ENCODE data around the gene APRT. TPM values are rescaled to one million over a fixed set of nuclear protein-coding genes. Genes with fewer than 3 reads are reported as not detected.
A peak's percentile ranks its signal among the peaks of the same experiment; 100 is the strongest.

Gene APRT
- total and polyA plus RNA-seq, 2 of the 8 experiments (the other 6 are each of a cell fraction or from before 2014, with no cell fraction given): 221 to 267 TPM

GRCh38 chr16:88767546-88768070, 44.1 kb downstream of the APRT start:
- Histone ChIP-seq H2BK12ac (ENCODE audit: low read depth, low read length) (no peak overlapping the region), H2BK15ac (ENCODE audit: low read length) (peak overlapping the region; percentile 53; the same call in 1 of the 2 replicates), H3K27ac (ENCODE audit: low read depth, low read length) (no peak overlapping the region), H2AK5ac (ENCODE audit: low read depth, low read length) (no peak overlapping the region), H3K4me3 (ENCODE audit: extremely low read depth in 1 of 4, insufficient read depth in 2 of 4, low read depth in 3 of 4, low read length in 4 of 4) (no peak overlapping the region), H2AFZ (ENCODE audit: low read length) (no peak overlapping the region), H3K4ac (replicated peaks; ENCODE audit: insufficient read length, low read depth, low read length) (no peak overlapping the region), H3K56ac (replicated peaks; ENCODE audit: insufficient read length, low read depth, low read length) (no peak overlapping the region), H3K23ac (ENCODE audit: insufficient read length) (no peak overlapping the region), H3K79me1 (ENCODE audit: low read depth, low read length) (peaks cover 6% of the 10 kb centered on the region), H3K79me2 (ENCODE audit: control insufficient read depth in 1 of 2, insufficient read depth in 2 of 2, low read length in 2 of 2) (peaks cover 0 to 6% of the 10 kb centered on the region in 2 experiments; a peak in 1 of 4 replicates), H3K9me3 (ENCODE audit: insufficient read depth in 2 of 2, low read depth in 1 of 2, low read length in 1 of 2) (no peaks in the 10 kb centered on the region), H2BK5ac (ENCODE audit: low read depth, low read length) (peak overlapping the region; percentile 60; the same call in 1 of the 2 replicates), H3K4me2 (ENCODE audit: insufficient read depth in 1 of 2, low read depth in 2 of 2, low read length in 2 of 2) (no peak overlapping the region), H3K9ac (replicated peaks in 1 of 4; ENCODE audit: extremely low read depth in 1 of 4, low read depth in 3 of 4, low read length in 3 of 4) (no peak overlapping the region), H4K20me1 (replicated peaks in 1 of 2; ENCODE audit: control insufficient read depth in 1 of 2, insufficient read depth in 2 of 2, low read length in 2 of 2) (peaks cover 2 to 4% of the 10 kb centered on the region in 2 experiments), H3K14ac (ENCODE audit: insufficient read length) (no peak overlapping the region), H3K4me1 (replicated peaks in 1 of 4; ENCODE audit: control insufficient read depth in 3 of 4, insufficient read depth in 4 of 4, low read length in 3 of 4) (peaks cover 10 to 57% (median 41%) of the 10 kb centered on the region in 4 experiments), H4K91ac (replicated peaks; ENCODE audit: insufficient read length, low read length) (peak overlapping the region; percentile 13), H4K5ac (ENCODE audit: insufficient read length, low read depth, low read length) (no peak overlapping the region), H3K27me3 (replicated peaks in 1 of 4; ENCODE audit: control insufficient read depth in 3 of 4, extremely low read depth in 1 of 4, insufficient read depth in 3 of 4, low read length in 3 of 4) (no peaks in the 10 kb centered on the region), H2BK120ac (replicated peaks; ENCODE audit: low read depth, low read length) (no peak overlapping the region), H3K23me2 (ENCODE audit: low read depth, low read length) (no peaks in the 10 kb centered on the region; the same call in 1 of the 2 replicates), H4K8ac (ENCODE audit: extremely low read depth, insufficient read depth, low read length) (peak overlapping the region; percentile 28; the same call in 1 of the 2 replicates), H3K18ac (ENCODE audit: extremely low read depth, low read length) (no peak overlapping the region; the same call in 1 of the 2 replicates), H2BK20ac (ENCODE audit: low read length) (peak overlapping the region; percentile 61; the same call in 1 of the 2 replicates), H3K36me3 (ENCODE audit: control insufficient read depth in 2 of 4, insufficient read depth in 4 of 4, low read length in 3 of 4) (no peaks in the 10 kb centered on the region)
- CTCF ChIA-PET (ENCODE audit: partially characterized antibody): interaction anchor here (0.7 to 25.0 kb wide), 9 partner anchors 8 to 50 kb away, joined by 3 to 251 read pairs (median 6); no protein-coding TSS in a partner anchor
- WGBS, 2 experiments (ENCODE audit: extremely low coverage in 1 of 2, insufficient coverage in 1 of 2, insufficient read length in 1 of 2, insufficient replicate concordance in 2 of 2, low coverage in 1 of 2, low lambda C conversion rate in 2 of 2, missing lambda C conversion rate in 1 of 2): 89% methylated on average over 10 of the region's 12 CpGs; no CpG with 5 or more reads in 1 of the 2 experiments
- DNase-seq (ENCODE audit: low read depth in 1 of 2, low spot score in 2 of 2): no peak
- no peak for FAIRE-seq
- POLR2A ChIA-PET (ENCODE audit: partially characterized antibody): interaction anchor here (0.7 to 1.8 kb wide), 8 partner anchors 8 to 45 kb away, joined by 3 to 10 read pairs (median 4); no protein-coding TSS in a partner anchor
- no peak for TF ChIP-seq SAP30 (IDR thresholded peaks at IDR 0.05; ENCODE audit: insufficient read depth, insufficient replicate concordance, low read length)
- TF ChIP-seq E2F6 (IDR thresholded peaks at IDR 0.05): 0 out of 2 replicates have a peak, but pooled peaks have one; percentile 26

Measured in H1 (cell line).